Mucosa of stomach (tissue), 1 donor: ENCODE results near the gene C17orf50.

Experiments used
- H3K27me3 ChIP-seq: one replicate; pipeline ENCODE4 v1.7.0; 2013; ENCODE audit warnings: mild to moderate bottlenecking, low read length; ENCODE audit not compliant: control insufficient read depth, insufficient read depth
- H3K36me3 ChIP-seq: one replicate; pipeline ENCODE4 v1.7.0; 2013; ENCODE audit warnings: low read length; ENCODE audit not compliant: control insufficient read depth, insufficient read depth
- H3K4me1 ChIP-seq: one replicate; pipeline ENCODE4 v1.7.0; 2013; ENCODE audit warnings: mild to moderate bottlenecking, low read length; ENCODE audit not compliant: control insufficient read depth, insufficient read depth
- H3K4me3 ChIP-seq: one replicate; pipeline ENCODE4 v1.7.0; 2013; ENCODE audit warnings: low read length
- H3K9ac ChIP-seq: one replicate; pipeline ENCODE4 v1.7.0; 2013; ENCODE audit warnings: mild to moderate bottlenecking, low read length, moderate library complexity
- H3K9me3 ChIP-seq: one replicate; pipeline ENCODE4 v1.7.0; 2013; ENCODE audit warnings: mild to moderate bottlenecking, low read length, moderate library complexity; ENCODE audit not compliant: control insufficient read depth
- donor health status: Pancreatic carcinoma.

C17orf50 gene

DNA sequence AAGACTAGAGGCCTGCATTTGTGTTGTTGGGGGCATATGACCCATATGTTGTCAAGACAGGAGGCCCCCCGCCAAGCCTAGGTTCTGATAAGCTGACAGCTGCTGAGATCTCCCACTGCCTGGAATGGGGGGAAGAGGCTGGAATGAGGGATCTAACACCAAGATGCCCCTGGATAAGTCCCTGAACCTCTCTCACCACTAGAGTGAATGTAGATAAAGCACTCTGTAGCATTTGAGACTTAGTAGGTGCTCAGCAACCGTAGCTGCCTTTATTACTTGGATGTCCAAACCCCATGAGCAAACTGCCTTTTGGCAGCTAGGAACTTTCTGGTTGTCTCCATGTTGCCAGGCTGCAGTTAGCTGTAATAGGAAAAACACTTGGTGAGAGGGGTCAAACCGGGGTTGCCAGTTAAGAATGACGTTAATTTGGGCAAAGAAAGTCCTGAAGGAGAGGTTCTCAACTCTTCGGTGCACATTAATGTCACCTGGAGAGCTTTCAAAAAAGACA lies 33.7 kb upstream of the C17orf50 start:
- Histone ChIP-seq H3K4me1 (peaks cover 7% of the 10 kb centered on the region), H3K9ac (no peak overlapping the region)

DNA sequence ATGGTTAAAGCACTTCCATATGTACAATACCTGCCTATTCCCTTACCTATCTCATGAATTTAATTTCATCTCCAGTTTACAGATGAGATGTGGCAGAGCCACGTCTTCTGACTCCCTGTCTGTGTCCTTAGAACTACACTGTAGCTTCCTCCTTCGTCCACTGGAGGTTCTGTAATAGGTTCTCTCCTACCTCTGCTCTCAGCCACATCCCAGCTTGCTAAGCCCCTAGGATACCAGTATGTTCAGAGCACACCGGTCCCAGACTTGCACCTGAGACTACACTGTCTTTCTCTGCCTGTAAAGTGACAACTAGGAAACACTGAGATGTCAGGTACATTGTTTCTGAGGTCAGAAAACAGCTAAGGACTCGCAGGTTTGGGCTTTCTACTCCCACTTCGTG lies 33.1 kb upstream of the C17orf50 start:
- peaks cover 7% of the 10 kb centered on the region for H3K4me1 ChIP-seq
- no peak overlapping the region for H3K4me3 ChIP-seq
- H3K36me3 ChIP-seq = peaks cover 14% of the 10 kb centered on the region
- H3K9ac ChIP-seq = no peak overlapping the region
- H3K9me3 ChIP-seq = no peaks in the 10 kb centered on the region
- peaks cover 5% of the 10 kb centered on the region for H3K27me3 ChIP-seq

More for the DNA sequence above, 33.7 kb upstream of the C17orf50 start:
- no peak overlapping the region for H3K4me3 ChIP-seq
- no peaks in the 10 kb centered on the region for H3K27me3 ChIP-seq
- peaks cover 14% of the 10 kb centered on the region for H3K36me3 ChIP-seq
- H3K9me3 ChIP-seq = no peaks in the 10 kb centered on the region

GRCh38 chr17:35728551-35728950 lies 32.1 kb upstream of the C17orf50 start:
- H3K4me1 ChIP-seq = peaks cover 7% of the 10 kb centered on the region
- no peaks in the 10 kb centered on the region for H3K9me3 ChIP-seq
- H3K4me3 ChIP-seq = no peak overlapping the region
- peaks cover 7% of the 10 kb centered on the region for H3K27me3 ChIP-seq
- no peak overlapping the region for H3K9ac ChIP-seq
- peaks cover 11% of the 10 kb centered on the region for H3K36me3 ChIP-seq

GRCh38 chr17:35729405-35729833 lies 31.3 kb upstream of the C17orf50 start:
- no peak overlapping the region for H3K9ac ChIP-seq
- peaks cover 7% of the 10 kb centered on the region for H3K4me1 ChIP-seq
- no peak overlapping the region for H3K4me3 ChIP-seq
- peaks cover 7% of the 10 kb centered on the region for H3K36me3 ChIP-seq
- H3K9me3 ChIP-seq = no peaks in the 10 kb centered on the region
- peaks cover 7% of the 10 kb centered on the region for H3K27me3 ChIP-seq

DNA sequence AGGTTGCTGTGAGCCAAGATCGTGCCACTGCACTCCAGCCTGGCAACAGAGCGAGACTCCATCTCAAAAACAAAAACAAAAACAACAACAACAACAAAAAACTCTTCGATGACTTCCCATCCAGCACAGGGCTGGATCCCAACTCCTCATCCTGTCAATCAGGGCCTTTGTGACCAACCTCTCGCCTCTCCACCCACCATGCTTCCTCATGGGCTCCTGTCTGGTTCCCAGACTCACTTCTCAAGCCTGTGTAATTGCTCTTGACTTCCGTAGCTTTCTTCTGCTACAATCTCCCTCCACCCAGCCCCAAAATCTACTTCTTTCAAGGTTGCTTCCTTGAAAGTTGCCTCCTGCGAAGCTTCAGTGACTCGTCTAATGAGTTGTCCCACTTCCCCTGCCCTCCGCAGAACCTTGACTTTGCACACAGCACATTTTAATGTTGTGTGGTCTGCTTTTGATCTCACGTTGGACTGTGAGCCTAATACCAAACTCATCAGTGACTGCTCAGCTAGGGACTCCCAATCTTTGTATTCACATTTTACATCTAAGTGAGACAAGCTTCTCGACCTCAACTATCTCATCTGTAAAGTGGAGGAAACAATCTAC lies 30.2 kb upstream of the C17orf50 start:
- Histone ChIP-seq H3K36me3 (peaks cover 4% of the 10 kb centered on the region), H3K9ac (no peak overlapping the region), H3K4me1 (peaks cover 7% of the 10 kb centered on the region), H3K27me3 (peaks cover 7% of the 10 kb centered on the region), H3K9me3 (no peaks in the 10 kb centered on the region), H3K4me3 (no peak overlapping the region)

GRCh38 chr17:35731239-35731916 lies 29.3 kb upstream of the C17orf50 start, which contains the start of gene RASL10B:
Gene RASL10B, plus strand, starts transcription at chr17:35731639. Its CDS starts 3,546 bp downstream, at chr17:35735185.
- Histone ChIP-seq H3K36me3 (peaks cover 4% of the 10 kb centered on the region), H3K27me3 (peaks cover 7% of the 10 kb centered on the region), H3K4me3 (no peak within 1 kb of the TSS), H3K9ac (peak within 1 kb of the TSS; percentile 57), H3K9me3 (no peaks in the 10 kb centered on the region), H3K4me1 (peaks cover 7% of the 10 kb centered on the region)

DNA sequence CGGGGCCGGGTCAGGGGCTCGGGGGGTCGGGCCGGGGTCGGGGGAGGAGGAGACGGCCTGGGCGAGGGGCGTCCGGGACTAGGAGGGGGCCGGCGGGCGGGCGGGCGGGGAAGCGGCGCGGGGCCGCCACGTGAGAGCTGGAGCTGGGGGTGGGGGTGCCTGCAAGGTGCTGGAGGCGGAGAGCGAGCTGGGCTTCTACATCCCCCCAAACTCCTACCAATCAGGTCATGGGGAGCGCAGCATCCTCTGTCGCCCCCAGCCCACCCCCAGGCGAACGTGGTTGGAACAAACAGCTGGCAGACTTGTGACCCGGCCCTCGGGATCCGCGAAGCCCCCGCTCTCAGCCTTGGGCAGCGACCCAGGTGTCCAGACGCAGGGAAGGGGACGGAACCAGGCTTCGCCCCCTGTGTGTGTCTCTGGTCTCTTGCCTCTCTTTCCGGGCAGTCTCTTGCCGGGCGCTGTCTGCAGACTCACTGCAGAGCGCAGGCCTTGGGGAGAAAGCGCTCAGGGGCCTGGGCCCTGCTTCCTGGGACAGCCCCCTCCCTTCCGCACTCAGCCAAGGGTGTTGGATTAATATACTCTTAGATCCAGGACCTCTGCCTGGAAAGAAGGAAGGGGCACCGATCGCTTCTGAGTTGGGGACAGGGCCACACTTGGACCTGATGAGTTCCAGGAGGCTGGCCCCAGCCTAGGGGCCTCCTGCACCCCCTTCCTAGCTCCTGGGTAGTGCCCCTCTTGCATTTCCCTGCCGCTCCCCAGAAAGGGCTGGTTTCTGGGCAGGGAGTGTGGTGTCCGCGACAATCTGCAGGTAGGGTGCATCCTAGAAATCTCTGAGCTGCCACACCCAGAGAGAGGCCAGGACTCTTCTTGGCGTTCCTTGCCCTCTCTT lies 28.5 kb upstream of the C17orf50 start:
- H3K27me3 ChIP-seq = peaks cover 7% of the 10 kb centered on the region
- H3K9me3 ChIP-seq = no peaks in the 10 kb centered on the region
- H3K4me3 ChIP-seq = no peak overlapping the region
- no peaks in the 10 kb centered on the region for H3K36me3 ChIP-seq
- peaks cover 7% of the 10 kb centered on the region for H3K4me1 ChIP-seq
- H3K9ac ChIP-seq = no peak overlapping the region

GRCh38 chr17:35732806-35733136 lies 27.9 kb upstream of the C17orf50 start:
- no peak overlapping the region for H3K9ac ChIP-seq
- H3K9me3 ChIP-seq = no peaks in the 10 kb centered on the region
- H3K36me3 ChIP-seq = no peaks in the 10 kb centered on the region
- H3K27me3 ChIP-seq = peaks cover 7% of the 10 kb centered on the region
- peaks cover 7% of the 10 kb centered on the region for H3K4me1 ChIP-seq
- H3K4me3 ChIP-seq = no peak overlapping the region

DNA sequence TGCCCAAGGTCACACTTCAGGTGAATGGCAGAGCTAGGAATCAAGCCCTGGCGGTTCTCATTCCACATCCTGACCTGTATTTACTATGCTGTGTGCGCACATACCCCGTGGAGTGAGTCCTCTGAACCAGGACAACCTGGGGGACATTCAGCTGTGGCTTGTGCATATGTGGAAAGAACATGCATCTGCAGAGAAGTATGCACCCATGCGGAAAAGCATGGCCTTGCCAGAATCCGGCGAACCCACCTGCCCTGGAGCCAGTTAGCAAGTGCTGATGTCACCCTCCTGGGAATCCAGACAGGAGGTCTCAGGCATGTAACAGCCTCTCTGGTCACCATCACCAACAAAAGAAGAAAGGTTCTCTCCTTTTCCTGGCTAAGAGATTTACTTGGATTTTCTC lies 27.3 kb upstream of the C17orf50 start:
- Histone ChIP-seq H3K36me3 (no peaks in the 10 kb centered on the region), H3K27me3 (peaks cover 7% of the 10 kb centered on the region), H3K4me3 (no peak overlapping the region), H3K9ac (no peak overlapping the region), H3K4me1 (peaks cover 7% of the 10 kb centered on the region), H3K9me3 (no peaks in the 10 kb centered on the region)

DNA sequence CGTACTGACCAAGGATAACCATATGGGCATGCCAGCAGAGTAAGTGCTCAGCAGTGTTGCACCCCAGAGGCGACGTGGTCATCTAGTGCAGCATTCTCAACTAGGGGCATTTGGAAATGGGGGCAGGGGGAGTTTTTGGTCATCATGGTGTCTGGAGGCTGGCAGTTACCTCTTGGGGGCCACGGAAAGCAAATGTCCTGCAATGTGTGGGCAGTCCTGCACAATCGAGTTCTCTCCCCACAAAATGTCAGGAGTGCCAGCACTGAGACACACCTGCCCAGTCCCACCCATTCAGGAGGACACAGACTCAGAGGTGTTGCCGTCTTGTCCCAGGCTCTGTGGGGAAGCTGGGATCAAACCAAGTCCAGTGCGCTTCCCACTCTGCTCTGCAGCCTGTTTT lies 26.3 kb upstream of the C17orf50 start:
- H3K4me1 ChIP-seq = peaks cover 7% of the 10 kb centered on the region
- H3K9me3 ChIP-seq = no peaks in the 10 kb centered on the region
- no peak overlapping the region for H3K4me3 ChIP-seq
- H3K36me3 ChIP-seq = no peaks in the 10 kb centered on the region
- H3K27me3 ChIP-seq = peaks cover 9% of the 10 kb centered on the region
- no peak overlapping the region for H3K9ac ChIP-seq

- Histone ChIP-seq H3K9ac (no peak overlapping the region), H3K9me3 (no peaks in the 10 kb centered on the region), H3K27me3 (peaks cover 17% of the 10 kb centered on the region), H3K36me3 (no peaks in the 10 kb centered on the region), H3K4me3 (no peak overlapping the region), H3K4me1 (peaks cover 7% of the 10 kb centered on the region)
Observed at GRCh38 chr17:35735036-35735805, 25.5 kb upstream of the C17orf50 start.
